ENCODE data around the gene MED12L.
A peak's percentile ranks its signal among the peaks of the same experiment; 100 is the strongest.

MED12L gene

GRCh38 chr3:151282921-151283320, 197.5 kb downstream of the MED12L start:
- DNase-seq (ENCODE audit: low spot score), result peak; percentile 51
- TF ChIP-seq, protein P1, sequence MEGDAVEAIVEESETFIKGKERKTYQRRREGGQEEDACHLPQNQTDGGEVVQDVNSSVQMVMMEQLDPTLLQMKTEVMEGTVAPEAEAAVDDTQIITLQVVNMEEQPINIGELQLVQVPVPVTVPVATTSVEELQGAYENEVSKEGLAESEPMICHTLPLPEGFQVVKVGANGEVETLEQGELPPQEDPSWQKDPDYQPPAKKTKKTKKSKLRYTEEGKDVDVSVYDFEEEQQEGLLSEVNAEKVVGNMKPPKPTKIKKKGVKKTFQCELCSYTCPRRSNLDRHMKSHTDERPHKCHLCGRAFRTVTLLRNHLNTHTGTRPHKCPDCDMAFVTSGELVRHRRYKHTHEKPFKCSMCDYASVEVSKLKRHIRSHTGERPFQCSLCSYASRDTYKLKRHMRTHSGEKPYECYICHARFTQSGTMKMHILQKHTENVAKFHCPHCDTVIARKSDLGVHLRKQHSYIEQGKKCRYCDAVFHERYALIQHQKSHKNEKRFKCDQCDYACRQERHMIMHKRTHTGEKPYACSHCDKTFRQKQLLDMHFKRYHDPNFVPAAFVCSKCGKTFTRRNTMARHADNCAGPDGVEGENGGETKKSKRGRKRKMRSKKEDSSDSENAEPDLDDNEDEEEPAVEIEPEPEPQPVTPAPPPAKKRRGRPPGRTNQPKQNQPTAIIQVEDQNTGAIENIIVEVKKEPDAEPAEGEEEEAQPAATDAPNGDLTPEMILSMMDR (IDR thresholded peaks at IDR 0.05; ENCODE audit: extremely low read depth, insufficient read depth, missing control alignments), result peak; percentile 44
- in situ Hi-C loops (cut with MboI; ENCODE audit: low pct_unique_long_range_greater_than_20kb, low sequenced_read_pairs, unreplicated experiment), result no loop called here

DNA sequence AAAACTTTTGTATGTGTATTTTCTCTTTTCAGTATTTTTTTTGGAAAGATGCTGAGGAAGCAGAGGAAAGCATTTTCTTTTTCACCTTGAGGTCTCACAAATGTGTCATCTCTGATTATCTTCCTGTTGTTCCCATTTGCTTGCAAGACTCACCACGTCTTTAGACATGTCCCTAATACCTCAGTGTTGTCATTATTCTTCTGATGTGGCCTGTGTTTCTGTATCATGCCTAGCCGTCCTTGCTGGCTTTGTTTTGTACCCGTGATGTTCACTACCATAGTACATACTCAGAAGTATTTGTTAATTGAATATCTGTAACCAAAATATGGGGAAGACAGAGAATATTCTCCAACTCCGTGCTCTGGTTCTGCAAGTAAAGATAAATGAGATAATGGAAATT, 197.9 kb downstream of the MED12L start:
- TF ChIP-seq, protein P1 (IDR thresholded peaks at IDR 0.05; ENCODE audit: extremely low read depth, insufficient read depth, missing control alignments), result no peak
- no peak for DNase-seq (ENCODE audit: low spot score)
- in situ Hi-C loops (cut with MboI; ENCODE audit: low pct_unique_long_range_greater_than_20kb, low sequenced_read_pairs, unreplicated experiment), result no loop called here

DNA sequence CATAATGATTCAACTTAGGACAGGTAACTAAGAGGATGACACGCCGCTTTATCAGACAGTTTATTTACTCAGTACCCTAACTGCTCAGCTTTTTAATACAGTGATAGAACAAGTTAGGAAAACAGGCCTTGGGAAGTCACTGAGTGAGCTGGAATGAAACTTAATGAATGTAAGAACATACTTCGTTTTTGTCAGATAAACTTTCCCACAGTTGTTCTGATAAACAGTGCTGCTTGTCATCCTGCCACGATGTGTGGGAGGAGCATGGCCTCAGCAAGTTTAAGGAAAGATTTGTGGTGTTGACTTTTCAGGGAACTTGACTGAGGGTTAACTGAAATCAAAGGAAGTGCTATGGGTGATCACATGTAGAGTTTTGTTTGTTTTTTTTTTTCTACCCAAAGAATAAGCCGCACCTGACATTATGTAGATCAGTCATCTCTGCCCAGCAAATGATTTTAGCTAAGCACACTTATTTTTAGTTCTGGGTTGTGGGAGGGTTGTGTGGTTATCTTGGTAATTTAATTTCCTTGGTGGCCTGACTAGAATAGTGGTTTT, 198.5 kb downstream of the MED12L start:
- in situ Hi-C loops (cut with MboI; ENCODE audit: low pct_unique_long_range_greater_than_20kb, low sequenced_read_pairs, unreplicated experiment), result no loop called here

DNA sequence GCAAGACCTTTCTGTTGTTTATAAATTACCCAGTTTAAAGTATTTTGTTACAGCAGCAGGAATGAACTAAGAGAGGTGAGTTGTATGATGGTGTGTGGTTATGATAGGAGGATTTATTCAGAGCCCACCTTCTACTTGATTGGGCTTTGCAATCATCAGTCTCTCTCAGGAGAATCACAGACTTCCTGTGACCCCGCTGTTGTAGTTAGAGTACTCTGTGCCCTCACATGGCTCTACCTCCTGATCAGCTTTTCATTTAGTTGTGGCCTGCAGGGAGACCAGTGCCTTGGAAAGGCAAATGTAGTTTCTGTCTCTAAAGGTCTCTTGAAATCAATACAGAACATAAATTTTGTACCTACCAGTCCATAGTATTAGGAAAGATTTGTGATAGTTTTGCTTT, 200.5 kb downstream of the MED12L start:
- in situ Hi-C loops (cut with MboI; ENCODE audit: low pct_unique_long_range_greater_than_20kb, low sequenced_read_pairs, unreplicated experiment), result no loop called here
- no peak for DNase-seq (ENCODE audit: low spot score)
- TF ChIP-seq, protein P1 (IDR thresholded peaks at IDR 0.05; ENCODE audit: extremely low read depth, insufficient read depth, missing control alignments), result no peak

More for the DNA sequence above, 198.5 kb downstream of the MED12L start:
- TF ChIP-seq, protein P1 (IDR thresholded peaks at IDR 0.05; ENCODE audit: extremely low read depth, insufficient read depth, missing control alignments), result no peak
- DNase-seq (ENCODE audit: low spot score), result no peak

DNA sequence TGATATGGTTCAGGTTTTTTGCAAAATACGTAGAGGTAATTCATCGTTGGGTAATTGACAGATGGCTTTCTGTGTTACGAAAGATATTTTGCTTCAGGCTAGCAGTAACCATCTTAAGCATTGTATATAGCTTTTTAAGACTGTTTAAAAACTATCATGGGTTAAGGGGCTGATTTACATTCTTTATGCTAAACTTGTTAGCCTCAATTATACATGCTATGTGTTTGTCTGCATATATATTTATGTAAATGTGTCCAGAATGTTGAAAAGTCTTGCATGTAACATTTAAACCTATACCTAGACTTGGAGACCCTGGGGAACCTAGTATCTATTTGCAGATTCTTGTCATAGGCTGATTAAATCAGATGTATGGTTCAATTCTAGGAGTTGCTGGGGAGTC, 204.0 kb downstream of the MED12L start:
- in situ Hi-C loops (cut with MboI; ENCODE audit: low pct_unique_long_range_greater_than_20kb, low sequenced_read_pairs, unreplicated experiment), result no loop called here

GRCh38 chr3:151290673-151291072, 205.2 kb downstream of the MED12L start:
- in situ Hi-C loops (cut with MboI; ENCODE audit: low pct_unique_long_range_greater_than_20kb, low sequenced_read_pairs, unreplicated experiment), result no loop called here
- DNase-seq (ENCODE audit: low spot score), result peak; percentile 8
- TF ChIP-seq, protein P1 (IDR thresholded peaks at IDR 0.05; ENCODE audit: extremely low read depth, insufficient read depth, missing control alignments), result peak; percentile 36

More for the DNA sequence above, 204.0 kb downstream of the MED12L start:
- TF ChIP-seq, protein P1 (IDR thresholded peaks at IDR 0.05; ENCODE audit: extremely low read depth, insufficient read depth, missing control alignments), result no peak
- no peak for DNase-seq (ENCODE audit: low spot score)

Data from GM13977 (cell line).